GM12864 (cell line): Measurements from ENCODE around the gene DMRTC2.

Experiments
- DNase-seq: peaks from one replicate; pipeline ENCODE4 v3.0.0-alpha.2; 2011; ENCODE audit warnings: low read depth
- H3K4me3 ChIP-seq: 2 replicates; pipeline ENCODE4 v1.5.1; 2011; ENCODE audit warnings: mild to moderate bottlenecking, low read depth, low read length, control low read depth
- TF ChIP-seq, protein P1 (sequence below): IDR thresholded peaks from 2 replicates; pipeline ENCODE4 v1.5.1; 2011; ENCODE audit warnings: low read depth, mild to moderate bottlenecking, moderate library complexity, low read length, control low read depth, inconsistent platforms; ENCODE audit errors: missing control alignments

Gene DMRTC2

DNA sequence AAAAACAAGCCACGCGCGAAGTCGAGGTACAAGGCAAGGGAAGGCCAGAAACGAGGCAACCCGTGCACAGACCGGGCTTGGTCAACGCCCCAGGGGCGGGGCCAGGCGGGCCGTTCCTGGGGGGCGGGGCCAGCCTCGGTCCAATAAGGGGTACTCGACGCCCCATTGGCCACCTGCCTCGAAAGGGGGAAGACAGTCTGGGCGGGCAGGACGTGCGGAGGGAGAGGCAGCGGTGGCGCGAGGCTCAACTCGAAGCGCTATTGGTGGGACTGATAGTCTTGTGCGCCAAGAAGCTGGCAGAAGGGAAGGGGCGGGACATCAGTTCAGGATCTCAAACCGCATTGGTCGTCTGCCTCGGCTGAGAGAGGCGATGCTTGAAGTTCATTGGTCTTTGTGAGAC lies 241 bp upstream of the DMRTC2 start, which contains the start of gene LYPD4:
Gene LYPD4 (minus strand): TSS at position 83 of the 400 bp plus-strand sequence. CDS start 5,398 bp downstream, outside the sequence.
- no peak for DNase-seq
- no peak within 1 kb of the TSS for H3K4me3 ChIP-seq
- TF ChIP-seq, protein P1, sequence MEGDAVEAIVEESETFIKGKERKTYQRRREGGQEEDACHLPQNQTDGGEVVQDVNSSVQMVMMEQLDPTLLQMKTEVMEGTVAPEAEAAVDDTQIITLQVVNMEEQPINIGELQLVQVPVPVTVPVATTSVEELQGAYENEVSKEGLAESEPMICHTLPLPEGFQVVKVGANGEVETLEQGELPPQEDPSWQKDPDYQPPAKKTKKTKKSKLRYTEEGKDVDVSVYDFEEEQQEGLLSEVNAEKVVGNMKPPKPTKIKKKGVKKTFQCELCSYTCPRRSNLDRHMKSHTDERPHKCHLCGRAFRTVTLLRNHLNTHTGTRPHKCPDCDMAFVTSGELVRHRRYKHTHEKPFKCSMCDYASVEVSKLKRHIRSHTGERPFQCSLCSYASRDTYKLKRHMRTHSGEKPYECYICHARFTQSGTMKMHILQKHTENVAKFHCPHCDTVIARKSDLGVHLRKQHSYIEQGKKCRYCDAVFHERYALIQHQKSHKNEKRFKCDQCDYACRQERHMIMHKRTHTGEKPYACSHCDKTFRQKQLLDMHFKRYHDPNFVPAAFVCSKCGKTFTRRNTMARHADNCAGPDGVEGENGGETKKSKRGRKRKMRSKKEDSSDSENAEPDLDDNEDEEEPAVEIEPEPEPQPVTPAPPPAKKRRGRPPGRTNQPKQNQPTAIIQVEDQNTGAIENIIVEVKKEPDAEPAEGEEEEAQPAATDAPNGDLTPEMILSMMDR, result no peak

DNA sequence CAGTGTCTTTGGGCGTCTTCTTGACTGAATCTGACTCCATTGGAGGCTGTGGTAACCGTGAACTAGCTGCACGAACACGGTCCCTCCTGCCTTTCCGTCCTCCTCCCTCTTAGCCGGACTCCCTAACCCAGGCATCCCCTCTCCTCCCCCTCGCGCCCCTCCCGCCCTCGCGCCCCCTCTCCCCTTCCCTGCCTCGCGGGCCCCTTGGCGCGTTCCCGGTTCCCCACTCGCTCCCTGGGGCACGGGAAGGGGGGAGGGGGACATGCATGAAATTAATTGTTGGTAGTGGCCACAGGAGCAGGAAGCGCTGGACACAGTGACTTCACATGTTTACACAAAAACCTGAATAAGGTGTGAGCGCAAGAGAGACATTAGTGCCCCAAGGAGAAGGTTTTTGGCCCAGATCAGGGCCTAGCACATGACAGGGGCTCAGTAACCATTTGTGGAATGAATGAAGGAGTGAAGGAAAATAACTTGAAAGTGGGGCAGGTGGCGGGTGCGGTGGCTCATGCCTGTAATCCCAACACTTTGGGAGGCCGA lies 279 bp downstream of the DMRTC2 start:
- TF ChIP-seq, protein P1, result no peak
- no peak for DNase-seq
- no peak overlapping the region for H3K4me3 ChIP-seq

DNA sequence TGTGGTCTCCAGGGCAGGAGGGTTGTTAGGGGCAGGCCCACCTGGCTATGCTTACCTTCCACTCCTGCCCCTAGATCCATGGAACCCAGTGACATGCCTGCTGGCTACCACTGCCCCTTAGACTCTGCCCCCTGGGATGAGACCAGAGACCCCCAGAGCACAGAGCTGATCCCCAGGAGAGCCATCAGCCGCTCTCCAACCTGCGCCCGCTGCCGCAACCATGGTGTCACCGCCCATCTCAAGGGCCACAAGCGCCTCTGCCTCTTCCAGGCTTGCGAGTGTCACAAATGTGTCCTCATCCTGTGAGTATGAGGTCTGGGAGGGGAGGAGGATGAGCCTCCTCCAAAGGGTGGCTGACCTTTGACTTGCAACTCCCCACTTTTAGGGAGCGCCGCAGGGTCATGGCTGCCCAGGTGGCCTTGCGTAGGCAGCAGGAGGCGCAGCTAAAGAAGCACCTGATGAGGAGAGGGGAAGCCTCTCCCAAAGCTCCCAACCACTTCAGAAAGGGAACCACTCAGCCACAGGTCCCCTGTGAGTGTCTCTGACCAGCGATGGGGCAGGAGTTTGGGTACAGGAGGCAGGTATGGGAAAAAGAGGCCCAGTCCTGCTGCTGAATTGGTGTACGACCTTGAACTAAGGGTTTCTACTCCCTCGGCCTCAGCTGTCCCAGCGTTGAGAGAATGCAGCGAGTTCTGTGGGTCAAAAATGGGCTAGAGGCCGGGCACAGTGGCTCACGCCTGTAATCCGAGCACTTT lies 2.7 kb downstream of the DMRTC2 start:
- no peak overlapping the region for H3K4me3 ChIP-seq
- no peak for DNase-seq
- TF ChIP-seq, protein P1, result no peak

DNA sequence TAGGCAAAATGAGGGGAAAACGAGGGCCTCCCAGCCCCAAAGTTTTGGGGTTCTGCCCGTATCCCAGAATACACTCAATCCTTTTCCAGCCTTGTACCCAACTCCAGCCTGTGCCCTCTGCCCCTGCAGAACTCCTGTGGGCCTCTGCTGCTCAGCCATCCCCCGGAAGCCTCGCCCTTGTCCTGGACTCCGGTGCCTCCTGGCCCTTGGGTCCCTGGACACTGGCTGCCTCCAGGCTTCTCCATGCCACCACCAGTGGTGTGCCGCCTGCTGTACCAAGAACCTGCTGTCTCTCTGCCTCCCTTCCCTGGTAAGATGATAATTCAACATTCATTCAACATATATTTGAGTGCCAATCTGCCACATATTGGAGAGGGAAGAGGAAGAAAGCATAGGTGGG lies 3.8 kb downstream of the DMRTC2 start:
- H3K4me3 ChIP-seq, result no peak overlapping the region
- TF ChIP-seq, protein P1, result no peak
- DNase-seq, result no peak

DNA sequence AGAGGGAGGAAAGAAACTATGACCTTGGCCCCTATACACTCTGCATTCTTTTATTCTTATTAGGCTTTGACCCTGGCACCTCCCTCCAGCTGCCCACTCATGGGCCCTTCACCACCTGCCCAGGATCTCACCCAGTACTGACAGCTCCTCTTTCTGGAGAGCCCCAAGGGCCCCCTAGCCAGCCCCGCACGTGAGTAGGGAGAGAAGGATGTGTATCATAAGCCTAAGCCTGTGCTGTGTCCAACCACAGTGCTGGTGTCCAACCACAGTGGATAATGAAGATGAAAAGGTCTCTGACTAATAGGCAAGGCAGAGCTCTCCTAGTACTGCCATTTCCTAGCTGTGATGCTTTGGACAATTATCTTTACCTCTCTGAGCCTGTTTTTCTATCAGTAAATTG lies 4.2 kb downstream of the DMRTC2 start:
- TF ChIP-seq, protein P1, result no peak
- no peak overlapping the region for H3K4me3 ChIP-seq
- no peak for DNase-seq

DNA sequence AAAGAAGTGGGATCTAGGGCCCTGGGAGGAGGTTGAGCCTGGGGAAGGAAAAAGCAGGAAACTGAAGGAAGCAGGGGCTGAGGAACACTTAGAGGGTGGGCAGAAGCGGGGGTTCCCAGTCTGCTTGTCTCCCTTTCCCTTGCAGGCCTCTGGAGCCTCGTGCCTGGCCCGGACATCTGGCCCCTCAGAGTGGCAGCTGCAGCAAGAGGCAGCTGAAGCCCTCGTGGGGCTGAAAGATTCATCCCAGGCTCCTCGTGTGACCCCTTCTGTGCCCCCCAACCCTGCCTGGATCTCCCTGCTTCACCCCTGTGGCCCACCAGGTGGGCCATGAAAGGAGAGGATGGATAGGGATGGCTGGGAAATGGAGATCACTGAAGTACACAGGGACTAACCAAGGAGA lies 5.5 kb downstream of the DMRTC2 start:
- no peak for DNase-seq
- no peak overlapping the region for H3K4me3 ChIP-seq
- TF ChIP-seq, protein P1, result no peak

DNA sequence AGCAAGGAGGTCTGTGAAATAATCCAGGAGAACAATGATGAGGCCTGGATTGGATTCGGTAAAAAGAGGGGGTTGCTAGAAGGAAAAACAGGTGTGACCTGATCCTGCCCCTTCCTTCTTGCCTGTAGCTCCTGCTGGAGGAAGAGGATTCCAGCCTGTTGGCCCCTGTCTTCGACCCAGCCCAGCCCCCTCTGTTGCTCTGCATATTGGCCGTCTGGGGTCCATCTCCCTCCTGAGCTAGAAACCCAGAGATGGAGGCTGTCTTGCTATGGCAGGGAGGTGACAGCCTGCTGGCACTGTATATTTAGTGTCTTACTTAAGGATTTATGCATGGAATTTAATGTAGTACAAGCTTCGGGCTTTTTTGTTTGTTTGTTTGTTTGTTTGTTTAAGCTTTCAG lies 6.6 kb downstream of the DMRTC2 start:
- H3K4me3 ChIP-seq, result no peak overlapping the region
- DNase-seq, result no peak
- TF ChIP-seq, protein P1, result no peak
